HCT116 (cell line): ENCODE measurements around the gene KCNH5. TPM values are rescaled to one million over a fixed set of nuclear protein-coding genes. Genes with fewer than 3 reads are reported as not detected.

Source experiments
- ATAC-seq: fragments of 200-7000 bp; cut with Tn5 transposase; 2 replicates; pipeline ENCODE4 v1.9.1; 2020; ENCODE audit warnings: mild to moderate bottlenecking, moderate library complexity
- BruUV-seq: library from RNA; stranded (reverse); fragments of 400-500 nt; replicated peaks from 2 replicates; lab custom pipeline; 2021; lab: Mats Ljungman, UMichigan
- CTCF ChIA-PET: fragments of 300-600 bp; sonication (Branson Sonifier 250); formaldehyde crosslinking; loops from one replicate; lab custom pipeline; 2021; ENCODE audit warnings: antibody characterized with exemption; lab: Charles Lee
- POLR2A ChIA-PET: fragments of 300-600, 350-600 bp; sonication (Branson Sonifier 250); formaldehyde crosslinking; loops from one replicate; lab custom pipeline; 2021; ENCODE audit warnings: antibody characterized with exemption; lab: Charles Lee
- RAD21 ChIA-PET, 2 experiments: fragments of 300-600 bp; sonication (Branson Sonifier 250); formaldehyde crosslinking; loops; one replicate each; lab custom pipeline; 2023; ENCODE audit warnings: low total read pairs in 2 of 2; ENCODE audit not compliant: uncharacterized antibody in 2 of 2, unreplicated experiment in 2 of 2, low non-redundant PET in 1 of 2; lab: Charles Lee
- DNase-seq: peaks from one replicate; pipeline ENCODE4 v3.0.0-alpha.2; 2010; ENCODE audit warnings: low read depth, low spot score
- H2AFZ ChIP-seq: fragments of 200-600 bp; shearing (Covaris generic), sonication (generic); 2 replicates; pipeline ENCODE4 v1.6.1; 2017; ENCODE audit warnings: low read depth, mixed run types, mixed read lengths, antibody characterized with exemption, low read length; ENCODE audit not compliant: poor library complexity, severe bottlenecking
- H3K27ac ChIP-seq: 2 replicates; pipeline ENCODE4 v1.5.1; 2012; ENCODE audit warnings: low read depth, low read length
- H3K27me3 ChIP-seq: fragments of 200-600 bp; sonication (generic); 2 replicates; pipeline ENCODE4 v1.6.1; 2016; ENCODE audit warnings: mixed run types, low read length, mixed read lengths; ENCODE audit not compliant: insufficient read depth
- H3K36me3 ChIP-seq, 2 experiments: fragments of 200-500 bp in 1 of 2; fragments of 200-600 bp in 1 of 2; sonication (Bioruptor generic) in 1 of 2; sonication (generic) in 1 of 2; 2 replicates each; pipeline versions ENCODE4 v1.5.1 to v1.6.1; 2014 to 2016; ENCODE audit warnings: low read length in 2 of 2, inconsistent platforms in 1 of 2, mixed read lengths in 1 of 2, mixed run types in 1 of 2; ENCODE audit not compliant: insufficient read depth in 2 of 2, control insufficient read depth in 1 of 2
- H3K4me1 ChIP-seq, 2 experiments: fragments of 200-600 bp in 1 of 2; sonication (generic) in 1 of 2; 2 replicates each; pipeline versions ENCODE4 v1.5.1 to v1.6.1; 2012 to 2017; ENCODE audit warnings: low read length in 2 of 2, inconsistent platforms in 1 of 2, mild to moderate bottlenecking in 1 of 2, mixed read lengths in 1 of 2, mixed run types in 1 of 2, moderate library complexity in 1 of 2; ENCODE audit not compliant: insufficient read depth in 2 of 2, control insufficient read depth in 1 of 2
- H3K4me2 ChIP-seq: fragments of 200-600 bp; sonication (generic); 2 replicates; pipeline ENCODE4 v1.6.1; 2017; ENCODE audit warnings: mixed run types, low read length, mixed read lengths
- H3K4me3 ChIP-seq, 2 experiments: fragments of 200-600 bp in 1 of 2; sonication (generic) in 1 of 2; replicated peaks in 1 of 2; 2 replicates each; pipeline ENCODE4 v1.5.1; 2011 to 2016; ENCODE audit warnings: low read length in 2 of 2, control low read depth in 1 of 2, low read depth in 1 of 2, mild to moderate bottlenecking in 1 of 2, mixed read lengths in 1 of 2, mixed run types in 1 of 2
- H3K79me2 ChIP-seq: fragments of 200-600 bp; sonication (generic); 2 replicates; pipeline ENCODE4 v1.6.1; 2017; ENCODE audit warnings: mild to moderate bottlenecking, mixed run types, low read length, moderate library complexity, mixed read lengths; ENCODE audit not compliant: insufficient read depth
- H3K9ac ChIP-seq: fragments of 200-600 bp; sonication (generic); 2 replicates; pipeline ENCODE4 v1.6.1; 2016; ENCODE audit warnings: low read length, mixed read lengths
- H3K9me2 ChIP-seq: fragments of 200-600 bp; sonication (generic), shearing (Covaris generic); 2 replicates; pipeline ENCODE4 v1.6.1; 2017; ENCODE audit warnings: mixed run types, mild to moderate bottlenecking, moderate library complexity; ENCODE audit not compliant: insufficient read depth
- H3K9me3 ChIP-seq, 2 experiments: fragments of 200-500 bp in 1 of 2; fragments of 200-600 bp in 1 of 2; sonication (Bioruptor generic) in 1 of 2; sonication (generic) in 1 of 2; 2 replicates each; pipeline ENCODE4 v1.6.1; 2014 to 2017; ENCODE audit warnings: low read length in 2 of 2, mixed read lengths in 2 of 2, inconsistent platforms in 1 of 2, low read depth in 1 of 2, mild to moderate bottlenecking in 1 of 2, mixed run types in 1 of 2, moderate library complexity in 1 of 2; ENCODE audit not compliant: control insufficient read depth in 1 of 2, insufficient read depth in 1 of 2
- H4K20me1 ChIP-seq: fragments of 200-600 bp; sonication (generic), shearing (Covaris generic); 2 replicates; pipeline ENCODE4 v1.6.1; 2017; ENCODE audit warnings: mixed run types, mild to moderate bottlenecking, moderate library complexity; ENCODE audit not compliant: insufficient read depth
- ATF3 ChIP-seq: IDR thresholded peaks from 2 replicates; pipeline ENCODE4 v1.6.1; 2012
- CBX3 ChIP-seq: IDR thresholded peaks from 2 replicates; pipeline ENCODE4 v1.6.1; 2012; ENCODE audit warnings: low read depth
- CTCF ChIP-seq, 3 experiments: fragments of 200-600 bp in 1 of 3; sonication (generic) in 1 of 3; IDR thresholded peaks in 2 of 3; conservative IDR thresholded peaks in 1 of 3; 2 replicates each; pipeline ENCODE4 v1.5.1; 2012 to 2017; ENCODE audit warnings: low read depth in 2 of 3, low read length in 2 of 3, antibody characterized with exemption in 1 of 3, borderline replicate concordance in 1 of 3, control low read depth in 1 of 3, mild to moderate bottlenecking in 1 of 3, mixed read lengths in 1 of 3, mixed run types in 1 of 3, moderate library complexity in 1 of 3; ENCODE audit not compliant: insufficient read depth in 1 of 3
- EGR1 ChIP-seq: IDR thresholded peaks from 2 replicates; pipeline ENCODE4 v1.6.1; 2012; ENCODE audit warnings: low read depth
- ELF1 ChIP-seq: IDR thresholded peaks from 2 replicates; pipeline ENCODE4 v1.6.1; 2012; ENCODE audit warnings: low read depth, borderline replicate concordance
- EZH2 ChIP-seq: fragments of 200-600 bp; sonication (generic); IDR thresholded peaks from 2 replicates; pipeline ENCODE4 v1.6.1; 2017; ENCODE audit warnings: antibody characterized with exemption, mixed run types
- EZH2phosphoT487 ChIP-seq: fragments of 200-600 bp; IDR thresholded peaks from 2 replicates; pipeline ENCODE4 v1.6.1; 2018; ENCODE audit warnings: antibody characterized with exemption, borderline replicate concordance
- MAX ChIP-seq: IDR thresholded peaks from 2 replicates; pipeline ENCODE4 v1.6.1; 2012
- POLR2A ChIP-seq: IDR thresholded peaks from 2 replicates; pipeline ENCODE4 v1.7.0; 2011; ENCODE audit warnings: borderline replicate concordance; ENCODE audit not compliant: insufficient read depth, insufficient read length; ENCODE audit errors: extremely low read depth
- RAD21 ChIP-seq: IDR thresholded peaks from 2 replicates; pipeline ENCODE4 v1.6.1; 2012; ENCODE audit warnings: low read depth, mild to moderate bottlenecking
- SIN3A ChIP-seq: IDR thresholded peaks from 2 replicates; pipeline ENCODE4 v1.6.1; 2012; ENCODE audit warnings: low read depth
- SP1 ChIP-seq: IDR thresholded peaks from 2 replicates; pipeline ENCODE4 v1.6.1; 2012; ENCODE audit warnings: low read depth
- SRF ChIP-seq: IDR thresholded peaks from 2 replicates; pipeline ENCODE4 v1.6.1; 2012; ENCODE audit warnings: low read depth
- YY1 ChIP-seq: IDR thresholded peaks from 2 replicates; pipeline ENCODE4 v1.6.1; 2011; ENCODE audit warnings: low read length, low read depth, moderate library complexity, mild to moderate bottlenecking; ENCODE audit not compliant: insufficient replicate concordance; ENCODE audit errors: extremely low read depth
- ZFX ChIP-seq: fragments of 450-650 bp; IDR thresholded peaks from 2 replicates; pipeline ENCODE4 v1.6.1; 2017
- intact Hi-C: fragments of 100-400 bp; cut with micrococcal nuclease; formaldehyde crosslinking; loops from 2 replicates; pipeline ENCODE4 v1.10.0; 2022
- total RNA-seq: library from RNA; stranded (reverse); gene quantifications from one replicate; pipeline ENCODE4 v1.2.1, GENCODE V29; 2021; ENCODE audit not compliant: unreplicated experiment

KCNH5 gene
- total RNA-seq, 1 experiment from 2014 or later = not detected

- Histone ChIP-seq H3K9me2 (no peaks in the 10 kb centered on the region), H4K20me1 (no peaks in the 10 kb centered on the region), H3K4me3 (no peak overlapping the region), H3K4me2 (no peak overlapping the region), H3K9me3 (no peaks in the 10 kb centered on the region; a peak in 1 of 4 replicates), H3K9ac (no peak overlapping the region), H3K79me2 (no peaks in the 10 kb centered on the region), H3K27ac (no peak overlapping the region), H3K36me3 (no peaks in the 10 kb centered on the region), H3K4me1 (no peaks in the 10 kb centered on the region), H2AFZ (no peak overlapping the region), H3K27me3 (no peaks in the 10 kb centered on the region)
- CTCF ChIA-PET = no interaction called here
- POLR2A ChIA-PET = no interaction called here
- BruUV-seq = no TSS peak
- DNase-seq (no peak), ATAC-seq (no peak)
- no peak for TF ChIP-seq EZH2phosphoT487
- TF ChIP-seq SIN3A = no peak
- TF ChIP-seq CTCF (IDR thresholded peaks at IDR 0.05 in 2 of 3, conservative IDR thresholded peaks at IDR 0.05 in 1 of 3; ENCODE audit: borderline replicate concordance in 1 of 3, insufficient read depth in 1 of 3, low read depth in 2 of 3, low read length in 2 of 3) = no peak
- no peak for TF ChIP-seq POLR2A
- RAD21 ChIA-PET = no interaction called here
- intact Hi-C loops = no loop called here
Observed at GRCh38 chr14:63051992-63052391, 6.7 kb upstream of the KCNH5 start.

- Histone ChIP-seq H3K27me3 (no peaks in the 10 kb centered on the region), H3K9me3 (no peaks in the 10 kb centered on the region), H3K4me3 (no peak overlapping the region), H3K79me2 (no peaks in the 10 kb centered on the region), H3K36me3 (no peaks in the 10 kb centered on the region), H3K4me1 (no peaks in the 10 kb centered on the region), H3K9me2 (no peaks in the 10 kb centered on the region), H4K20me1 (no peaks in the 10 kb centered on the region), H3K9ac (no peak overlapping the region), H3K27ac (no peak overlapping the region), H2AFZ (no peak overlapping the region), H3K4me2 (no peak overlapping the region)
- BruUV-seq = no TSS peak
- ChIA-PET POLR2A (no interaction called here), RAD21 (no interaction called here), CTCF (no interaction called here)
- intact Hi-C loops = no loop called here
- DNase-seq (no peak), ATAC-seq (no peak)
- TF ChIP-seq RAD21 (no peak), ATF3 (no peak), CTCF (IDR thresholded peaks at IDR 0.05 in 2 of 3, conservative IDR thresholded peaks at IDR 0.05 in 1 of 3; ENCODE audit: borderline replicate concordance in 1 of 3, insufficient read depth in 1 of 3, low read depth in 2 of 3, low read length in 2 of 3) (no peak), SRF (no peak), CBX3 (no peak), SIN3A (no peak), EZH2 (no peak), MAX (no peak), YY1 (no peak), ZFX (no peak), ELF1 (no peak), EGR1 (no peak), SP1 (no peak)
Observed at GRCh38 chr14:63051301-63051700, 6.0 kb upstream of the KCNH5 start.
